Measurements from ENCODE around the gene TNS1.

DNA sequence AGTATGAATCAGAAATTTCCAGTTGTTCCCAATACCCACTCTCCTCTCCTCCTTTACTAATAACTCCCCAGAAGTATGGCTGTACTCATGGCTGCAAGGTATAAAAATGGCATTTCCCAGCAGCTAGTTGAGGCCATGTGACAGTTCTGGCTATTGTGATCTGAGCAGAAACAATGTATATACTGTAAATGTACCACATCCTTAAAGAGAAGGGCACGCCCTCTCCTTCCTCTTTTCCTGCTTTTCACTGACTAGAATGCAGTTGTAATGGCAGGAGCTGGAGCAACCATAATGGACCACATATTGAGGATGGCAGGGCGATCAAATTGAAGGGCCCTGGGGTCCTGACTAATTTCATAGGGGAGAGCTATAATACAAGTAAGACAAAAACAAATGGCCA, 211.2 kb downstream of the TNS1 start:
- TF ChIP-seq, protein P1, sequence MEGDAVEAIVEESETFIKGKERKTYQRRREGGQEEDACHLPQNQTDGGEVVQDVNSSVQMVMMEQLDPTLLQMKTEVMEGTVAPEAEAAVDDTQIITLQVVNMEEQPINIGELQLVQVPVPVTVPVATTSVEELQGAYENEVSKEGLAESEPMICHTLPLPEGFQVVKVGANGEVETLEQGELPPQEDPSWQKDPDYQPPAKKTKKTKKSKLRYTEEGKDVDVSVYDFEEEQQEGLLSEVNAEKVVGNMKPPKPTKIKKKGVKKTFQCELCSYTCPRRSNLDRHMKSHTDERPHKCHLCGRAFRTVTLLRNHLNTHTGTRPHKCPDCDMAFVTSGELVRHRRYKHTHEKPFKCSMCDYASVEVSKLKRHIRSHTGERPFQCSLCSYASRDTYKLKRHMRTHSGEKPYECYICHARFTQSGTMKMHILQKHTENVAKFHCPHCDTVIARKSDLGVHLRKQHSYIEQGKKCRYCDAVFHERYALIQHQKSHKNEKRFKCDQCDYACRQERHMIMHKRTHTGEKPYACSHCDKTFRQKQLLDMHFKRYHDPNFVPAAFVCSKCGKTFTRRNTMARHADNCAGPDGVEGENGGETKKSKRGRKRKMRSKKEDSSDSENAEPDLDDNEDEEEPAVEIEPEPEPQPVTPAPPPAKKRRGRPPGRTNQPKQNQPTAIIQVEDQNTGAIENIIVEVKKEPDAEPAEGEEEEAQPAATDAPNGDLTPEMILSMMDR (IDR thresholded peaks at IDR 0.05) = no peak
- TF ChIP-seq POLR2A (IDR thresholded peaks at IDR 0.05) = no peak
